Inflammatory macrophage treated with lipopolysaccharide for 4 hours (primary cell): Measurements from ENCODE around the gene FASN.

ENCODE experiments used
- DNase-seq: peaks from one replicate; pipeline ENCODE4 v3.0.0-alpha.2; 2020

The FASN gene

GRCh38 chr17:82072827-82073226, 25.2 kb downstream of the FASN start:
- DNase-seq = no peak

GRCh38 chr17:82070611-82071010, 27.4 kb downstream of the FASN start:
- DNase-seq = no peak

GRCh38 chr17:82065638-82066303, 32.3 kb downstream of the FASN start, which contains the start of gene DUS1L:
Gene DUS1L (minus strand): TSS chr17:82065804. CDS start chr17:82065059, 745 bp downstream.
- peak; percentile 65 for DNase-seq

GRCh38 chr17:82065193-82065637, 32.8 kb downstream of the FASN start:
- DNase-seq = peak; percentile 37

- no peak for DNase-seq
These were observed 33.4 kb downstream of the FASN start for GRCh38 chr17:82064433-82065192.

- no peak for DNase-seq
These were observed 34.3 kb downstream of the FASN start for GRCh38 chr17:82063424-82064415.

- no peak for DNase-seq
These were observed 35.1 kb downstream of the FASN start for GRCh38 chr17:82062984-82063368.

- DNase-seq = no peak
These were observed 35.7 kb downstream of the FASN start for GRCh38 chr17:82062076-82062983.

GRCh38 chr17:82061047-82061925, 36.8 kb downstream of the FASN start:
- DNase-seq = no peak

- DNase-seq = no peak
These were observed 37.4 kb downstream of the FASN start for GRCh38 chr17:82060614-82061013.

GRCh38 chr17:82060001-82060380, 38.0 kb downstream of the FASN start:
- DNase-seq = no peak

GRCh38 chr17:82059272-82060000, 38.6 kb downstream of the FASN start:
- no peak for DNase-seq

- DNase-seq = no peak
These were observed 39.2 kb downstream of the FASN start for GRCh38 chr17:82058855-82059249.

GRCh38 chr17:82058230-82058854, 39.7 kb downstream of the FASN start:
- no peak for DNase-seq

GRCh38 chr17:82056729-82057621, 41.1 kb downstream of the FASN start:
- DNase-seq = no peak

- no peak for DNase-seq
These were observed 41.9 kb downstream of the FASN start for GRCh38 chr17:82055965-82056728.

GRCh38 chr17:82055023-82055964, 42.7 kb downstream of the FASN start:
- no peak for DNase-seq
